Measurements from ENCODE around the gene RIPOR3.
"Not testable (repeated sequence)": the region's sequence is repeated elsewhere in the genome, so short reads cannot be mapped to it uniquely, and the experiment has no call there.

The RIPOR3 gene

GRCh38 chr20:50679753-50680104, 11.6 kb downstream of the RIPOR3 start:
- DNase-seq = no peak

- no peak for DNase-seq
Measured at GRCh38 chr20:50678169-50678898, 13.0 kb downstream of the RIPOR3 start.

- DNase-seq = no peak
Measured at GRCh38 chr20:50676858-50677257, 14.5 kb downstream of the RIPOR3 start.

GRCh38 chr20:50676377-50676731, 15.0 kb downstream of the RIPOR3 start:
- not testable (repeated sequence) for DNase-seq

GRCh38 chr20:50675671-50676376, 15.5 kb downstream of the RIPOR3 start:
- no peak for DNase-seq

GRCh38 chr20:50674138-50674825, 17.1 kb downstream of the RIPOR3 start:
- DNase-seq = no peak

- DNase-seq = no peak
Measured at GRCh38 chr20:50673466-50674137, 17.7 kb downstream of the RIPOR3 start.

GRCh38 chr20:50673146-50673465, 18.2 kb downstream of the RIPOR3 start:
- no peak for DNase-seq

GRCh38 chr20:50672400-50673145, 18.8 kb downstream of the RIPOR3 start:
- DNase-seq = no peak

GRCh38 chr20:50671626-50672025, 19.7 kb downstream of the RIPOR3 start:
- no peak for DNase-seq

- not testable (repeated sequence) for DNase-seq
Measured at GRCh38 chr20:50671010-50671409, 20.3 kb downstream of the RIPOR3 start.

- DNase-seq = no peak
Measured at GRCh38 chr20:50670126-50670862, 21.0 kb downstream of the RIPOR3 start.

- DNase-seq = no peak
Measured at GRCh38 chr20:50668798-50669197, 22.5 kb downstream of the RIPOR3 start.

GRCh38 chr20:50668326-50668725, 23.0 kb downstream of the RIPOR3 start:
- no peak for DNase-seq

GRCh38 chr20:50666709-50667298, 24.5 kb downstream of the RIPOR3 start:
- DNase-seq = no peak

- DNase-seq = no peak
Measured at GRCh38 chr20:50664254-50664653, 27.1 kb downstream of the RIPOR3 start.

GRCh38 chr20:50663095-50663821, 28.1 kb downstream of the RIPOR3 start:
- DNase-seq = no peak

- DNase-seq = no peak
Measured at GRCh38 chr20:50659975-50660670, 31.2 kb downstream of the RIPOR3 start.

GRCh38 chr20:50658804-50659380, 32.5 kb downstream of the RIPOR3 start:
- no peak for DNase-seq

- no peak for DNase-seq
Measured at GRCh38 chr20:50655311-50655880, 35.9 kb downstream of the RIPOR3 start.

Measured in NCI-H1436 (cell line).